Measurements from ENCODE around the gene TRAM2.

Gene TRAM2

DNA sequence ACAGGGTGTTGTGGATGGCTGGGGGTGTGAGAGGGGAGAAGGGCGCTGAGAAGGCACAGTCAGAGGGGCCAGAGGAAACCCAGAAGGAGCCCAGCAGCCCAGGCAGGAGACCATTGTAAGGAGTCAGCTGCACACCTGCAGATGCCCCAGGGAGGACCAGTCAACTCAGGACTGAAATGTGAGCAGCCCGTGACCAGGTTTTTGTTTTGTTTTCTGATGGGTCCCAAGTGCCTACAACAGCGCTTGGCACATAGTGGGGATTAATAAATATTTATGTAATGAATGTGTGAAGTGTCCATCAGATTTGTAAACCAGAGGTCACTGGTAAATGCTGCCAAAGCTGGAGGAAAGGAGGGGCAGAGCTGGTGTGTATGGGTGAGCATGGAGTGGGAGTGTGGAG, 30.2 kb downstream of the TRAM2 start:
- DNase-seq, result no peak

GRCh38 chr6:52546192-52546591, 30.7 kb downstream of the TRAM2 start:
- no peak for DNase-seq

GRCh38 chr6:52545406-52546119, 31.3 kb downstream of the TRAM2 start:
- no peak for DNase-seq

- no peak for DNase-seq
Measured at GRCh38 chr6:52544602-52545405, 32.1 kb downstream of the TRAM2 start.

GRCh38 chr6:52543729-52544601, 32.9 kb downstream of the TRAM2 start:
- no peak for DNase-seq

DNA sequence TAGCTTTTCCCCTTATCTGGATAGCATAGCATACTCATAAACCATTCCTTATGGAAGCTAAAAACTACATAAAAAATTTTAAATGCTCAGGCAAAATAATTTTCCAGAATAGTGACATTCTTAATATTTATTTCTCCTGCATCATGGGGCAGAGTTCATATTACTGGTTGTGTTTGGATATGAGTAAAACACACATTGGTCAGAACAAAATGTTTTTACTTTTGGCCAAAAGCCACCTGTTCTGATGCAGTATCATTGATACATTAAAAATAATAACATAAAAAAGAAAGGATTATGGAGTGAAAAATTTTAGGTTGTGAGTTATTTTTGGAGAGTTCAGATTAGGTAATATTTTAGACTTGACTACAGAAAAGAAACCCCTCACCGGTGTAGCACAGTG, 33.6 kb downstream of the TRAM2 start:
- DNase-seq, result no peak

- DNase-seq, result no peak
Measured at GRCh38 chr6:52541135-52541534, 35.7 kb downstream of the TRAM2 start.

- DNase-seq, result no peak
Measured at GRCh38 chr6:52540286-52540902, 36.5 kb downstream of the TRAM2 start.

- no peak for DNase-seq
Measured at GRCh38 chr6:52539607-52540006, 37.3 kb downstream of the TRAM2 start.

- DNase-seq, result no peak
Measured at GRCh38 chr6:52538901-52539354, 37.9 kb downstream of the TRAM2 start.

GRCh38 chr6:52538252-52538900, 38.5 kb downstream of the TRAM2 start:
- no peak for DNase-seq

DNA sequence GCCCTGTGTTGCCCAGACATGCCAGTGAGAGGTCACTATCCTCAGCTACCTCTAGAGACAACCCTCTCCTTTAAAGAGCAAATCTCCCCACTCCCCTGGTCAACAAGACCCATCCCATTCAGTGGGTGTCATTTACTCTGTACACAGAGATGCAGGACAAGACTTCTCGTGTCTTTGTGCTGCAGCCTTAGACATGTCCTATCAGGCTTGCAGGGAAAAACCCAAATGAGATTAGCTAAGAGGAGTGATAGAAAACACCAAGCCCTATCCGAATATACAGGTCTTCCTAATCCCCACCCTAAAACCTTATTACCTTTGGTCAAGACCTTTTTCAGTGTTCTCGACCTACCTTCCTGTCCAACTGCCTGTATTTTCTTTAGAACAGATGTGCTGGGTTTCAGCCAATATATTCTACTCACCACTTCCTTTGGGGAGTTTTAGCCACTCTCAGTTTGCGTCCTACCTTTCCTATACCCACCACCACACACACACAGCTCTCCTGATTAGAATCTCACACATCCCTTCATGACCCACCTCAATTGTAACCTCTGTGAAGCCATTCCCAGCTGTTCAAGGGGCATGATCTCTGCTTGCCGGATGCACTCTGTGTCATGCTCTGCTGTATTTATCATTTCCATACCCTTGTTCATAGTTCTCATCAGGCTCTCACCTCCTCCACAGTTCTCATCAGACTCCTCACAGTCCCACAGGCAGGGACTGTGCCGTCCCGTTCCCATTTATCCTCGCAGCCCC, 39.7 kb downstream of the TRAM2 start:
- no peak for DNase-seq

GRCh38 chr6:52536424-52536916, 40.4 kb downstream of the TRAM2 start:
- no peak for DNase-seq

DNA sequence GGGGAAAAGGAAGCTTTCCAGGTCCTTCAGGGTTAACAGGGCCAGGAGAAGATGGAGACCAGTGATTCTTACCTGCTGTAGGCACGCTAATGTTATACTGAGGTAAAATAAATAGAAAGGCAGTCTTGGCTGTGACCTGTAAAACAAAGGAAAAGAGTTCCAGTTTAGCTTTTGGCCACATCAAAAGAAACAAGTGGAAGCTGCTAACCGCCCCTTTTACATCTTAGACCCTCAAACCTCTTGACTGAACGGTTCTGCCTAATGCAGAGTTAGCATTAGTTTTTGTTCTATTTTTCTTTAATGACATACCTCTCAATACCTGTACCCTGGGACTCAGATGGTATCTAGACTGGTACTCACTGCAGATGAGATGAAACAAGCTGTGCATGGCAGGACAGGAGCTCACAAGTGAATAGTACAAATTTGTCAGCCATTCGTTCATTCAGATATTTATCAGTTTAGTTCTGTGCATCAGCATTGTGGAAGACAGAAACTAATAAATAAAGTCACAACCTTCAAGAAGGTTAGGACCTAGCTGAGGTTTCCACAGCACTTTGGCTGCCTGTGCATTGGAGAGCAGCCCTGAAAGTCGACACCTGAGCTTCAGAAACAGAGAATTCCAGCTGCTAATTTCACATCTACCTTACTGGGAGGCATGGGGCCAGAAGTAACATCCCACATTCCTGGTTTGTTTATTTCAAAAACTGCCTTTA, 41.0 kb downstream of the TRAM2 start:
- DNase-seq, result no peak

GRCh38 chr6:52534966-52535390, 41.9 kb downstream of the TRAM2 start:
- DNase-seq, result no peak

GRCh38 chr6:52534363-52534762, 42.5 kb downstream of the TRAM2 start:
- no peak for DNase-seq

GRCh38 chr6:52533491-52533890, 43.4 kb downstream of the TRAM2 start:
- DNase-seq, result no peak

GRCh38 chr6:52532457-52532856, 44.4 kb downstream of the TRAM2 start:
- DNase-seq, result no peak

- DNase-seq, result no peak
Measured at GRCh38 chr6:52531834-52532233, 45.0 kb downstream of the TRAM2 start.

- no peak for DNase-seq
Measured at GRCh38 chr6:52531396-52531795, 45.5 kb downstream of the TRAM2 start.

Measured in right kidney (tissue), 1 donor.